Measurements from ENCODE around the gene ALB.

The ALB gene

GRCh38 chr4:73419106-73420038 lies 15.3 kb downstream of the ALB start:
- Histone ChIP-seq H3K27ac (no peak overlapping the region), H3K9me3 (ENCODE audit: low read depth, low read length) (no peaks in the 10 kb centered on the region), H3K9ac (ENCODE audit: insufficient read length) (no peak overlapping the region), H3K36me3 (ENCODE audit: insufficient read depth, low read length) (no peaks in the 10 kb centered on the region), H3K4me3 (no peak overlapping the region)
- no peak for DNase-seq (ENCODE audit: low read depth, low spot score)
- no peak for TF ChIP-seq EZH2 (IDR thresholded peaks at IDR 0.05)
- no peak for TF ChIP-seq POLR2AphosphoS5 (IDR thresholded peaks at IDR 0.05; ENCODE audit: borderline replicate concordance, low read depth, low read length)
- no peak for TF ChIP-seq FOXP2 (optimal IDR thresholded peaks at IDR 0.05; ENCODE audit: control extremely low read depth, extremely low read length, insufficient read depth)

- Histone ChIP-seq H3K36me3 (ENCODE audit: insufficient read depth, low read length) (no peaks in the 10 kb centered on the region), H3K9me3 (ENCODE audit: low read depth, low read length) (no peaks in the 10 kb centered on the region), H3K27ac (no peak overlapping the region), H3K4me3 (no peak overlapping the region), H3K9ac (ENCODE audit: insufficient read length) (no peak overlapping the region)
- TF ChIP-seq POLR2AphosphoS5 (IDR thresholded peaks at IDR 0.05; ENCODE audit: borderline replicate concordance, low read depth, low read length) (no peak), EZH2 (IDR thresholded peaks at IDR 0.05) (no peak), FOXP2 (optimal IDR thresholded peaks at IDR 0.05; ENCODE audit: control extremely low read depth, extremely low read length, insufficient read depth) (no peak)
- DNase-seq (ENCODE audit: low read depth, low spot score) = no peak
Observed at GRCh38 chr4:73420615-73421014, 16.5 kb downstream of the ALB start.

- H3K9ac ChIP-seq (ENCODE audit: insufficient read length) = no peak overlapping the region
- no peak overlapping the region for H3K4me3 ChIP-seq
- no peak overlapping the region for H3K27ac ChIP-seq
- no peaks in the 10 kb centered on the region for H3K9me3 ChIP-seq (ENCODE audit: low read depth, low read length)
- TF ChIP-seq EZH2 (IDR thresholded peaks at IDR 0.05) (no peak), POLR2AphosphoS5 (IDR thresholded peaks at IDR 0.05; ENCODE audit: borderline replicate concordance, low read depth, low read length) (no peak), FOXP2 (optimal IDR thresholded peaks at IDR 0.05; ENCODE audit: control extremely low read depth, extremely low read length, insufficient read depth) (no peak)
- no peaks in the 10 kb centered on the region for H3K36me3 ChIP-seq (ENCODE audit: insufficient read depth, low read length)
- DNase-seq (ENCODE audit: low read depth, low spot score) = no peak
Observed at GRCh38 chr4:73421708-73422457, 17.8 kb downstream of the ALB start.

GRCh38 chr4:73422458-73422752 lies 18.3 kb downstream of the ALB start:
- DNase-seq (ENCODE audit: low read depth, low spot score) = no peak
- TF ChIP-seq EZH2 (IDR thresholded peaks at IDR 0.05) (no peak), POLR2AphosphoS5 (IDR thresholded peaks at IDR 0.05; ENCODE audit: borderline replicate concordance, low read depth, low read length) (no peak), FOXP2 (optimal IDR thresholded peaks at IDR 0.05; ENCODE audit: control extremely low read depth, extremely low read length, insufficient read depth) (no peak)
- Histone ChIP-seq H3K36me3 (ENCODE audit: insufficient read depth, low read length) (no peaks in the 10 kb centered on the region), H3K4me3 (no peak overlapping the region), H3K9me3 (ENCODE audit: low read depth, low read length) (no peaks in the 10 kb centered on the region), H3K9ac (ENCODE audit: insufficient read length) (no peak overlapping the region), H3K27ac (no peak overlapping the region)

- H3K9me3 ChIP-seq (ENCODE audit: low read depth, low read length) = no peaks in the 10 kb centered on the region
- no peak overlapping the region for H3K9ac ChIP-seq (ENCODE audit: insufficient read length)
- H3K4me3 ChIP-seq = no peak overlapping the region
- TF ChIP-seq POLR2AphosphoS5 (IDR thresholded peaks at IDR 0.05; ENCODE audit: borderline replicate concordance, low read depth, low read length) (no peak), FOXP2 (optimal IDR thresholded peaks at IDR 0.05; ENCODE audit: control extremely low read depth, extremely low read length, insufficient read depth) (no peak), EZH2 (IDR thresholded peaks at IDR 0.05) (no peak)
- no peak overlapping the region for H3K27ac ChIP-seq
- H3K36me3 ChIP-seq (ENCODE audit: insufficient read depth, low read length) = no peaks in the 10 kb centered on the region
- DNase-seq (ENCODE audit: low read depth, low spot score) = no peak
Observed at GRCh38 chr4:73423184-73423583, 19.1 kb downstream of the ALB start.

GRCh38 chr4:73426666-73427065 lies 22.6 kb downstream of the ALB start:
- Histone ChIP-seq H3K27ac (no peak overlapping the region), H3K4me3 (no peak overlapping the region), H3K9me3 (ENCODE audit: low read depth, low read length) (no peaks in the 10 kb centered on the region), H3K9ac (ENCODE audit: insufficient read length) (no peak overlapping the region), H3K36me3 (ENCODE audit: insufficient read depth, low read length) (no peaks in the 10 kb centered on the region)
- DNase-seq (ENCODE audit: low read depth, low spot score) = no peak
- TF ChIP-seq POLR2AphosphoS5 (IDR thresholded peaks at IDR 0.05; ENCODE audit: borderline replicate concordance, low read depth, low read length) (no peak), FOXP2 (optimal IDR thresholded peaks at IDR 0.05; ENCODE audit: control extremely low read depth, extremely low read length, insufficient read depth) (no peak), EZH2 (IDR thresholded peaks at IDR 0.05) (no peak)

GRCh38 chr4:73429118-73429517 lies 25.0 kb downstream of the ALB start:
- H3K36me3 ChIP-seq (ENCODE audit: insufficient read depth, low read length) = no peaks in the 10 kb centered on the region
- H3K27ac ChIP-seq = no peak overlapping the region

GRCh38 chr4:73429826-73430587 lies 25.9 kb downstream of the ALB start:
- Histone ChIP-seq H3K4me3 (no peak overlapping the region), H3K27ac (no peak overlapping the region), H3K36me3 (ENCODE audit: insufficient read depth, low read length) (no peaks in the 10 kb centered on the region), H3K9ac (ENCODE audit: insufficient read length) (no peak overlapping the region), H3K9me3 (ENCODE audit: low read depth, low read length) (no peaks in the 10 kb centered on the region)
- TF ChIP-seq EZH2 (IDR thresholded peaks at IDR 0.05) (no peak), FOXP2 (optimal IDR thresholded peaks at IDR 0.05; ENCODE audit: control extremely low read depth, extremely low read length, insufficient read depth) (no peak), POLR2AphosphoS5 (IDR thresholded peaks at IDR 0.05; ENCODE audit: borderline replicate concordance, low read depth, low read length) (no peak)
- no peak for DNase-seq (ENCODE audit: low read depth, low spot score)

More at GRCh38 chr4:73429118-73429517, 25.0 kb downstream of the ALB start:
- no peak overlapping the region for H3K9ac ChIP-seq (ENCODE audit: insufficient read length)
- no peak overlapping the region for H3K4me3 ChIP-seq
- no peak for DNase-seq (ENCODE audit: low read depth, low spot score)
- TF ChIP-seq FOXP2 (optimal IDR thresholded peaks at IDR 0.05; ENCODE audit: control extremely low read depth, extremely low read length, insufficient read depth) = no peak
- TF ChIP-seq EZH2 (IDR thresholded peaks at IDR 0.05) = no peak
- no peak for TF ChIP-seq POLR2AphosphoS5 (IDR thresholded peaks at IDR 0.05; ENCODE audit: borderline replicate concordance, low read depth, low read length)
- H3K9me3 ChIP-seq (ENCODE audit: low read depth, low read length) = no peaks in the 10 kb centered on the region

All from SK-N-MC (cell line).